ENCODE results near the gene CFAP300. TPM values are rescaled to one million over a fixed set of nuclear protein-coding genes. Genes with fewer than 3 reads are reported as not detected.

CFAP300 gene
- polyA plus RNA-seq, 1 of the 3 experiments (the other 2 are of a cell fraction): 1.5 TPM

DNA sequence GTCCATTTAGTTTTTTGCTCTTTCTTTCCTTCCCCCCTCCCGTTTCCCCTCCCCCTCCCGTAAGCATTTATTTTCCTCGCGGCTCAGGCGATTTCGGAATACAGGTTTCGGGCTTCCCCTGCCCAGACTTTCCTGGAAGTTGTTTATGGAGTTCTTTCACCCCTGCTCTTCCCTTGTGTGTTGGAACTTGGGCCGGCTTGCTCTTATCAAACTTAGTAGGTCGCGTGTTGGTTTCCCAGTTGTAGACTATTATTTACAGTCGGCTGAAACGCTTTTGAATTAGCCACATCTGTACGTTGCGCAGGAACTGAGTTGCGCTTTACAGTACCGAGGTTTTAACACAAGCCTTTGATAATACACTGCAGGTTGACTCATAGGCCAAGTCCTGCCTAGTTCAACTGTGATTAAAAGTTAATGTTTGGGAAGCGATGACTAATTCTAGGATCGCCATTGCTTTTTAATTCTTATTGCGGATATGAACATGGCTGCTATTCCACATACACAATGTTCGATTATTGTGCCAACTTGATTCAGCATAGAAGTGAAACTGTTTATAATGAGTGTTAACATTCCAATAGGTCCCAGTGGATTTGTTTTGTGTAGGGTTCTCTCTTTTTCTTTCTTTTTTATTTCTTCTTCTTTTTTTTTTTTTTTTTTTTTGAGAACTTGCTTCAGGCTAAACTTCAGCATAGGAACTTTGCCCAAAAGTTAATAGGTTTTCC lies 64.7 kb downstream of the CFAP300 start (continued):
- TF ChIP-seq CTCF (IDR thresholded peaks at IDR 0.05): no peak
- TF ChIP-seq FOXM1 (IDR thresholded peaks at IDR 0.05; ENCODE audit: low read depth): no peak
- TF ChIP-seq, protein P1, sequence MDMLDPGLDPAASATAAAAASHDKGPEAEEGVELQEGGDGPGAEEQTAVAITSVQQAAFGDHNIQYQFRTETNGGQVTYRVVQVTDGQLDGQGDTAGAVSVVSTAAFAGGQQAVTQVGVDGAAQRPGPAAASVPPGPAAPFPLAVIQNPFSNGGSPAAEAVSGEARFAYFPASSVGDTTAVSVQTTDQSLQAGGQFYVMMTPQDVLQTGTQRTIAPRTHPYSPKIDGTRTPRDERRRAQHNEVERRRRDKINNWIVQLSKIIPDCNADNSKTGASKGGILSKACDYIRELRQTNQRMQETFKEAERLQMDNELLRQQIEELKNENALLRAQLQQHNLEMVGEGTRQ (IDR thresholded peaks at IDR 0.05; ENCODE audit: borderline replicate concordance, low read depth, low read length): no peak
- TF ChIP-seq RCOR1 (IDR thresholded peaks at IDR 0.05; ENCODE audit: low read length): no peak
- TF ChIP-seq JUND (IDR thresholded peaks at IDR 0.05): peak; percentile 72
- TF ChIP-seq GATA2 (CRISPR knock-in tag; IDR thresholded peaks at IDR 0.05): no peak
- no peak for TF ChIP-seq CHD2 (IDR thresholded peaks at IDR 0.05; ENCODE audit: low read length, partially characterized antibody)
- TF ChIP-seq EP300 (IDR thresholded peaks at IDR 0.05; ENCODE audit: borderline replicate concordance in 1 of 2, low read depth in 1 of 2, low read length in 1 of 2): peak in 1 of 2 experiments; percentile 24; a peak in 1 of 4 replicates

- TF ChIP-seq, protein P2, sequence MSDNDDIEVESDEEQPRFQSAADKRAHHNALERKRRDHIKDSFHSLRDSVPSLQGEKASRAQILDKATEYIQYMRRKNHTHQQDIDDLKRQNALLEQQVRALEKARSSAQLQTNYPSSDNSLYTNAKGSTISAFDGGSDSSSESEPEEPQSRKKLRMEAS (IDR thresholded peaks at IDR 0.05; ENCODE audit: low read depth): no peak
- TF ChIP-seq FOXJ3 (CRISPR knock-in tag; IDR thresholded peaks at IDR 0.05): no peak
- TF ChIP-seq TAF1 (IDR thresholded peaks at IDR 0.05; ENCODE audit: borderline replicate concordance, low read depth, low read length): no peak
- POLR2A ChIA-PET: no interaction called here
- H3K79me2 ChIP-seq (ENCODE audit: insufficient read depth): peaks cover 77% of the 10 kb centered on the region
- peaks cover 57% of the 10 kb centered on the region for H3F3A ChIP-seq (replicated peaks; ENCODE audit: insufficient read depth)
- H3K9me3 ChIP-seq: no peaks in the 10 kb centered on the region
- H2AFZ ChIP-seq (ENCODE audit: low read depth): no peak overlapping the region
- H3K4me3 ChIP-seq (ENCODE audit: low read depth in 2 of 2, low read length in 1 of 2): peak overlapping the region; percentile 71 to 92; a peak in 3 of 4 replicates
- no peaks in the 10 kb centered on the region for H3K27me3 ChIP-seq (ENCODE audit: insufficient read depth)
- H3K4me1 ChIP-seq (ENCODE audit: control insufficient read depth in 1 of 2, insufficient read depth in 2 of 2, low read depth in 1 of 2, low read length in 1 of 2): peaks cover 3 to 45% of the 10 kb centered on the region in 2 experiments; a peak in 3 of 4 replicates
- H4K20me1 ChIP-seq (ENCODE audit: insufficient read depth): peaks cover 6% of the 10 kb centered on the region; the same call in 1 of the 2 replicates
- peak overlapping the region; percentile 91 for H3K9ac ChIP-seq
- CTCF ChIA-PET: no interaction called here
- no peak for DNase-seq
- peaks cover 5 to 25% of the 10 kb centered on the region in 2 experiments for H3K36me3 ChIP-seq (replicated peaks in 1 of 2; ENCODE audit: control insufficient read depth in 1 of 2, insufficient read depth in 2 of 2, low read length in 1 of 2)
- peak overlapping the region; percentile 83 for H3K4me2 ChIP-seq
- 6% methylated on average over 5 of the region's 5 CpGs for WGBS (ENCODE audit: low lambda C conversion rate)
- no peaks in the 10 kb centered on the region for H3K9me2 ChIP-seq
- peak overlapping the region; percentile 86 to 97; a peak in 3 of 4 replicates for H3K27ac ChIP-seq (ENCODE audit: low read depth in 2 of 2, low read length in 1 of 2)
These were observed 65.2 kb downstream of the CFAP300 start for GRCh38 chr11:102112509-102112821.

GRCh38 chr11:102114032-102114431 lies 66.8 kb downstream of the CFAP300 start:
- H4K20me1 ChIP-seq (ENCODE audit: insufficient read depth): peaks cover 13% of the 10 kb centered on the region; the same call in 1 of the 2 replicates
- ChIA-PET CTCF (no interaction called here), POLR2A (no interaction called here)

More at GRCh38 chr11:102114032-102114431, 66.8 kb downstream of the CFAP300 start:
- Histone ChIP-seq H2AFZ (ENCODE audit: low read depth) (no peak overlapping the region), H3K4me1 (ENCODE audit: control insufficient read depth in 1 of 2, insufficient read depth in 2 of 2, low read depth in 1 of 2, low read length in 1 of 2) (peaks cover 3 to 59% of the 10 kb centered on the region in 2 experiments), H3K9me3 (no peaks in the 10 kb centered on the region), H3K9ac (no peak overlapping the region), H3F3A (replicated peaks; ENCODE audit: insufficient read depth) (peaks cover 60% of the 10 kb centered on the region), H3K4me2 (peak overlapping the region; percentile 70), H3K36me3 (replicated peaks in 1 of 2; ENCODE audit: control insufficient read depth in 1 of 2, insufficient read depth in 2 of 2, low read length in 1 of 2) (peaks cover 5 to 25% of the 10 kb centered on the region in 2 experiments), H3K9me2 (no peaks in the 10 kb centered on the region), H3K79me2 (ENCODE audit: insufficient read depth) (peaks cover 92% of the 10 kb centered on the region), H3K27me3 (ENCODE audit: insufficient read depth) (no peaks in the 10 kb centered on the region), H3K27ac (ENCODE audit: low read depth in 2 of 2, low read length in 1 of 2) (peak overlapping the region in 1 of 2 experiments; percentile 97; a peak in 2 of 4 replicates), H3K4me3 (ENCODE audit: low read depth in 2 of 2, low read length in 1 of 2) (no peak overlapping the region; a peak in 1 of 4 replicates)
- no peak for DNase-seq
- TF ChIP-seq TAF1 (IDR thresholded peaks at IDR 0.05; ENCODE audit: borderline replicate concordance, low read depth, low read length) (no peak), NRF1 (IDR thresholded peaks at IDR 0.05; ENCODE audit: low read depth, low read length) (no peak), RCOR1 (IDR thresholded peaks at IDR 0.05; ENCODE audit: low read length) (no peak), POLR2AphosphoS5 (IDR thresholded peaks at IDR 0.05; ENCODE audit: low read depth, low read length) (no peak), GATA2 (CRISPR knock-in tag; IDR thresholded peaks at IDR 0.05) (no peak), RXRA (IDR thresholded peaks at IDR 0.05; ENCODE audit: borderline replicate concordance, low read depth) (no peak), SIN3A (IDR thresholded peaks at IDR 0.05; ENCODE audit: borderline replicate concordance, low read depth, low read length) (no peak), FOXJ3 (CRISPR knock-in tag; IDR thresholded peaks at IDR 0.05) (no peak), YY1 (IDR thresholded peaks at IDR 0.05; ENCODE audit: low read depth) (no peak), RAD21 (IDR thresholded peaks at IDR 0.05; ENCODE audit: low read length) (no peak), EZH2phosphoT487 (IDR thresholded peaks at IDR 0.05; ENCODE audit: borderline replicate concordance, low read depth) (no peak)
- WGBS (ENCODE audit: low lambda C conversion rate): 36% methylated on average over 4 of the region's 4 CpGs
